ENCODE results near the gene MRPL21. TPM values are rescaled to one million over a fixed set of nuclear protein-coding genes. Genes with fewer than 3 reads are reported as not detected.

The MRPL21 gene
- total and polyA plus RNA-seq, 2 donors (not counting 1 experiment from before 2014, with no cell fraction given): 23.8 to 35.8 TPM

DNA sequence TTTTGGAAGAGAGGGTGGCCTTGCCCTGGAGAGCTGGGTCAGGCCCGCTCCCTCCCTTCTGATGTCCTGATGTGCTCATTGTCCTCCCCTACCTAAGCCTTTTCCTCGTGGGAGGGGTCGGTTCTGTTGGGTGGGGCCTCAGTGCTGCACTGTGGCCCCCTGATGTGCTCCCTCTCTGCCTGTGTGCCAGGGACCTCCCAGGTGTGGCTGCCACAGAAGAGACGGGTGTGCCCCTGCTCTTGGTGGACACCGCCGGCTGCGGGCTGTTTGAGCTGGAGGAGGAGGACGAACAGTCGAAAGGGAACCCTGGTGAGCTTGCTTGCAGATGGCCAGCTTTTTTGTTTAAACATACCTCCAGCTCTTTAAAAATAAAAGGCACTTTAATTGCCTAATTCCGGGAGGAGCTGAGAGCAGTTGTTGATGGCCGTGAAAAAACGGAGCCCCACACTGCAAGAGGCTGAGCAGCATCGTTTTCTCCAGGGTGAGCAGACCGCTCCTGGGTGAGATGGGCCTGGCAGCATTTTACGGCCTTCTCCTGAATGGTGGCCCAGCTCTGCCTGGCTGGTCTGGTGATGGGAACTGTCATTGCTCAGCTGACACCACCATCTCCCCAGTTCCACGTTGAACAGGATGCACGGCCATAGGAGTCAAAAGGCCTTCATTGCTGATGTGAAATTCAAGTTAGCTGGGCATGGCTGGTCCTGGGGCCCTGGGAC is 30.1 kb upstream of the MRPL21 start:
- TF ChIP-seq, protein P1, sequence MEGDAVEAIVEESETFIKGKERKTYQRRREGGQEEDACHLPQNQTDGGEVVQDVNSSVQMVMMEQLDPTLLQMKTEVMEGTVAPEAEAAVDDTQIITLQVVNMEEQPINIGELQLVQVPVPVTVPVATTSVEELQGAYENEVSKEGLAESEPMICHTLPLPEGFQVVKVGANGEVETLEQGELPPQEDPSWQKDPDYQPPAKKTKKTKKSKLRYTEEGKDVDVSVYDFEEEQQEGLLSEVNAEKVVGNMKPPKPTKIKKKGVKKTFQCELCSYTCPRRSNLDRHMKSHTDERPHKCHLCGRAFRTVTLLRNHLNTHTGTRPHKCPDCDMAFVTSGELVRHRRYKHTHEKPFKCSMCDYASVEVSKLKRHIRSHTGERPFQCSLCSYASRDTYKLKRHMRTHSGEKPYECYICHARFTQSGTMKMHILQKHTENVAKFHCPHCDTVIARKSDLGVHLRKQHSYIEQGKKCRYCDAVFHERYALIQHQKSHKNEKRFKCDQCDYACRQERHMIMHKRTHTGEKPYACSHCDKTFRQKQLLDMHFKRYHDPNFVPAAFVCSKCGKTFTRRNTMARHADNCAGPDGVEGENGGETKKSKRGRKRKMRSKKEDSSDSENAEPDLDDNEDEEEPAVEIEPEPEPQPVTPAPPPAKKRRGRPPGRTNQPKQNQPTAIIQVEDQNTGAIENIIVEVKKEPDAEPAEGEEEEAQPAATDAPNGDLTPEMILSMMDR (IDR thresholded peaks at IDR 0.05): no peak
- TF ChIP-seq EZH2 (IDR thresholded peaks at IDR 0.05; ENCODE audit: borderline replicate concordance, insufficient read depth, low read depth, low read length, poor library complexity, severe bottlenecking): no peak
- Histone ChIP-seq H3K27ac (ENCODE audit: low read length in 2 of 2) (no peak overlapping the region), H3K79me2 (ENCODE audit: control insufficient read depth, insufficient read depth, low read length) (no peaks in the 10 kb centered on the region), H2AFZ (ENCODE audit: insufficient read depth, low read depth, low read length, poor library complexity, severe bottlenecking) (no peak overlapping the region), H3K27me3 (replicated peaks in 1 of 4; ENCODE audit: control extremely low read depth in 1 of 4, control insufficient read depth in 3 of 4, insufficient read depth in 4 of 4, low read length in 3 of 4) (no peaks in the 10 kb centered on the region), H3K9me3 (ENCODE audit: control extremely low read depth in 1 of 3, control insufficient read depth in 2 of 3, insufficient read depth in 1 of 3, low read length in 2 of 3) (no peaks in the 10 kb centered on the region), H3K4me1 (ENCODE audit: control insufficient read depth in 2 of 2, insufficient read depth in 2 of 2, low read length in 2 of 2) (no peaks in the 10 kb centered on the region), H3K4me2 (replicated peaks; ENCODE audit: low read depth, low read length, poor library complexity, severe bottlenecking) (no peak overlapping the region), H3K9ac (ENCODE audit: low read length) (no peak overlapping the region), H4K20me1 (ENCODE audit: control insufficient read depth, insufficient read depth, low read length, poor library complexity, severe bottlenecking) (no peaks in the 10 kb centered on the region), H3K4me3 (ENCODE audit: control extremely low read depth in 1 of 5, extremely low read depth in 1 of 5, insufficient read depth in 1 of 5, low read depth in 2 of 5, low read length in 4 of 5) (no peak overlapping the region), H3K36me3 (replicated peaks in 1 of 2; ENCODE audit: control extremely low read depth in 1 of 2, control insufficient read depth in 1 of 2, extremely low read depth in 1 of 2, insufficient read depth in 2 of 2, low read length in 1 of 2) (peaks cover 0 to 58% of the 10 kb centered on the region in 2 experiments)
- no peak overlapping the region for H3K27ac Mint-ChIP-seq
- intact Hi-C loops (cut with micrococcal nuclease): no loop called here
- ATAC-seq (ENCODE audit: low read depth) (no peak), DNase-seq (no peak)
- 96% methylated on average over 10 of the region's 17 CpGs for WGBS (ENCODE audit: insufficient coverage)
- no peaks in the 10 kb centered on the region for H3K9me3 Mint-ChIP-seq (ENCODE audit: insufficient read depth)
- H3K27me3 Mint-ChIP-seq: no peaks in the 10 kb centered on the region
- no peaks in the 10 kb centered on the region for H3K4me1 Mint-ChIP-seq
- ChIA-PET POLR2A (no interaction called here), CTCF (no interaction called here)
- no peak overlapping the region for H3K4me3 Mint-ChIP-seq

GRCh38 chr11:68932933-68933577 is 29.4 kb upstream of the MRPL21 start:
- Histone ChIP-seq H3K4me2 (replicated peaks; ENCODE audit: low read depth, low read length, poor library complexity, severe bottlenecking) (no peak overlapping the region), H3K36me3 (replicated peaks in 1 of 2; ENCODE audit: control extremely low read depth in 1 of 2, control insufficient read depth in 1 of 2, extremely low read depth in 1 of 2, insufficient read depth in 2 of 2, low read length in 1 of 2) (peaks cover 0 to 60% of the 10 kb centered on the region in 2 experiments), H3K79me2 (ENCODE audit: control insufficient read depth, insufficient read depth, low read length) (no peaks in the 10 kb centered on the region), H3K4me1 (ENCODE audit: control insufficient read depth in 2 of 2, insufficient read depth in 2 of 2, low read length in 2 of 2) (no peaks in the 10 kb centered on the region), H4K20me1 (ENCODE audit: control insufficient read depth, insufficient read depth, low read length, poor library complexity, severe bottlenecking) (no peaks in the 10 kb centered on the region), H3K9ac (ENCODE audit: low read length) (no peak overlapping the region), H2AFZ (ENCODE audit: insufficient read depth, low read depth, low read length, poor library complexity, severe bottlenecking) (no peak overlapping the region), H3K27me3 (replicated peaks in 1 of 4; ENCODE audit: control extremely low read depth in 1 of 4, control insufficient read depth in 3 of 4, insufficient read depth in 4 of 4, low read length in 3 of 4) (no peaks in the 10 kb centered on the region), H3K4me3 (ENCODE audit: control extremely low read depth in 1 of 5, extremely low read depth in 1 of 5, insufficient read depth in 1 of 5, low read depth in 2 of 5, low read length in 4 of 5) (no peak overlapping the region), H3K27ac (ENCODE audit: low read length in 2 of 2) (no peak overlapping the region), H3K9me3 (ENCODE audit: control extremely low read depth in 1 of 3, control insufficient read depth in 2 of 3, insufficient read depth in 1 of 3, low read length in 2 of 3) (no peaks in the 10 kb centered on the region)
- TF ChIP-seq, protein P1 (IDR thresholded peaks at IDR 0.05): no peak
- TF ChIP-seq EZH2 (IDR thresholded peaks at IDR 0.05; ENCODE audit: borderline replicate concordance, insufficient read depth, low read depth, low read length, poor library complexity, severe bottlenecking): no peak
- Mint-ChIP-seq H3K9me3 (ENCODE audit: insufficient read depth) (no peaks in the 10 kb centered on the region), H3K27me3 (no peaks in the 10 kb centered on the region), H3K4me1 (peaks cover 2% of the 10 kb centered on the region), H3K27ac (no peak overlapping the region), H3K4me3 (no peak overlapping the region)
- WGBS (ENCODE audit: insufficient coverage): 99% methylated on average over 20 of the region's 24 CpGs
- no peak for DNase-seq
- no peak for ATAC-seq (ENCODE audit: low read depth)
- intact Hi-C loops (cut with micrococcal nuclease): no loop called here
- ChIA-PET CTCF (no interaction called here), POLR2A (no interaction called here)
